ENCODE measurements around the gene AQP2. TPM values are rescaled to one million over a fixed set of nuclear protein-coding genes. Genes with fewer than 3 reads are reported as not detected.

Gene AQP2
- total and polyA plus RNA-seq, 2 experiments from 2014 or later, result 0.07 TPM; not detected in 1

DNA sequence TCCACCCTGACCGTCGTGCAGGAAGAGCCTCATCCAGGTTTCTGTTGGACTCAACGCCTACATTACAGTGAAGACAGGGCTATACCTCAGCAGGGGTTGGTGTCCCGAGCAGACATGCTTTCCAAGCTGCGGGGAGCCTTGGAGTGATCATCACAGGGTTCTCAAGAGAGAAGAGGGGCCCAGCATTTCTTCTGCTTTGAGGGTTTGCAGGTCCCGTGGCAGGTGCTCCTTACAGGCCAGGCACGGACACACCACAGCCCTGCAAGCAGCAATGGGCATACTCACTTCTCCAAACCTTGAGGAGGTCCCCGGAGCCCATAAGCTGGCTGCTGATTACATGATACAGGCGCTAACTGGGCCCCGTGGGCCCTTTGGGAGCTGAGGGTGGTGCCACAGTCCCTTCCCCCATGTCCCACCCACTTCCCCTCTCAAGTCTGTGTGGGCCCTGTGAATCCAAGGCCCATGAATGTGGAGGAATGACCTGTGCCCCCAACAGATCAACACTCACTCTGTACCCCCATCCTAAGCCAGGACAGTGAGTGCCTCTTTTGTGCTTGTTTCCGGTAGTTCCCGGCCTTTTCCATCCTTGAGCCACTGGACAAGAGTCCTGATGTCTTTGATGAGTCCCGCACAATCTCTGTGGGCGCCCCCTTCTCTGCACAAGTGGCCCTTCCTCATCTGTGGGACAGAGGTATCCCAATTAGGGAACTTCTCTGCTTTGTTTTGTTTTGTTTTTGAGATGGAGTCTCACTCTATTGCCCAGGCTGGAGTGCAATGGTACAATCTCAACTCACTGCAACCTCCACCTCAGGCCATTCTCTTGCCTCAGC is 1.1 kb downstream of the AQP2 start:
- H3K4me1 Mint-ChIP-seq, result peaks cover 15% of the 10 kb centered on the region
- no peaks in the 10 kb centered on the region for H4K20me1 ChIP-seq (replicated peaks; ENCODE audit: insufficient read depth)
- no peak overlapping the region for H3K27ac Mint-ChIP-seq
- H3K4me3 ChIP-seq, result no peak overlapping the region
- H3F3A ChIP-seq (replicated peaks; ENCODE audit: low read depth), result no peaks in the 10 kb centered on the region
- H3K9me3 Mint-ChIP-seq, result no peaks in the 10 kb centered on the region
- H3K4me1 ChIP-seq (ENCODE audit: insufficient read depth), result peaks cover 28% of the 10 kb centered on the region
- no peaks in the 10 kb centered on the region for H3K36me3 Mint-ChIP-seq (ENCODE audit: low read depth)
- H3K79me2 ChIP-seq (replicated peaks; ENCODE audit: insufficient read depth), result no peaks in the 10 kb centered on the region
- peaks cover 23% of the 10 kb centered on the region for H3K27me3 ChIP-seq (ENCODE audit: insufficient read depth)
- H3K4me3 Mint-ChIP-seq, result no peak overlapping the region; the same call in 2 of the 3 replicates
- H3K27ac ChIP-seq (ENCODE audit: low read depth), result no peak overlapping the region
- TF ChIP-seq EZH2 (IDR thresholded peaks at IDR 0.05; ENCODE audit: low read depth, unreplicated experiment) (no peak), STAT1 (IDR thresholded peaks at IDR 0.05; ENCODE audit: unreplicated experiment) (no peak)
- TF ChIP-seq, protein P1, sequence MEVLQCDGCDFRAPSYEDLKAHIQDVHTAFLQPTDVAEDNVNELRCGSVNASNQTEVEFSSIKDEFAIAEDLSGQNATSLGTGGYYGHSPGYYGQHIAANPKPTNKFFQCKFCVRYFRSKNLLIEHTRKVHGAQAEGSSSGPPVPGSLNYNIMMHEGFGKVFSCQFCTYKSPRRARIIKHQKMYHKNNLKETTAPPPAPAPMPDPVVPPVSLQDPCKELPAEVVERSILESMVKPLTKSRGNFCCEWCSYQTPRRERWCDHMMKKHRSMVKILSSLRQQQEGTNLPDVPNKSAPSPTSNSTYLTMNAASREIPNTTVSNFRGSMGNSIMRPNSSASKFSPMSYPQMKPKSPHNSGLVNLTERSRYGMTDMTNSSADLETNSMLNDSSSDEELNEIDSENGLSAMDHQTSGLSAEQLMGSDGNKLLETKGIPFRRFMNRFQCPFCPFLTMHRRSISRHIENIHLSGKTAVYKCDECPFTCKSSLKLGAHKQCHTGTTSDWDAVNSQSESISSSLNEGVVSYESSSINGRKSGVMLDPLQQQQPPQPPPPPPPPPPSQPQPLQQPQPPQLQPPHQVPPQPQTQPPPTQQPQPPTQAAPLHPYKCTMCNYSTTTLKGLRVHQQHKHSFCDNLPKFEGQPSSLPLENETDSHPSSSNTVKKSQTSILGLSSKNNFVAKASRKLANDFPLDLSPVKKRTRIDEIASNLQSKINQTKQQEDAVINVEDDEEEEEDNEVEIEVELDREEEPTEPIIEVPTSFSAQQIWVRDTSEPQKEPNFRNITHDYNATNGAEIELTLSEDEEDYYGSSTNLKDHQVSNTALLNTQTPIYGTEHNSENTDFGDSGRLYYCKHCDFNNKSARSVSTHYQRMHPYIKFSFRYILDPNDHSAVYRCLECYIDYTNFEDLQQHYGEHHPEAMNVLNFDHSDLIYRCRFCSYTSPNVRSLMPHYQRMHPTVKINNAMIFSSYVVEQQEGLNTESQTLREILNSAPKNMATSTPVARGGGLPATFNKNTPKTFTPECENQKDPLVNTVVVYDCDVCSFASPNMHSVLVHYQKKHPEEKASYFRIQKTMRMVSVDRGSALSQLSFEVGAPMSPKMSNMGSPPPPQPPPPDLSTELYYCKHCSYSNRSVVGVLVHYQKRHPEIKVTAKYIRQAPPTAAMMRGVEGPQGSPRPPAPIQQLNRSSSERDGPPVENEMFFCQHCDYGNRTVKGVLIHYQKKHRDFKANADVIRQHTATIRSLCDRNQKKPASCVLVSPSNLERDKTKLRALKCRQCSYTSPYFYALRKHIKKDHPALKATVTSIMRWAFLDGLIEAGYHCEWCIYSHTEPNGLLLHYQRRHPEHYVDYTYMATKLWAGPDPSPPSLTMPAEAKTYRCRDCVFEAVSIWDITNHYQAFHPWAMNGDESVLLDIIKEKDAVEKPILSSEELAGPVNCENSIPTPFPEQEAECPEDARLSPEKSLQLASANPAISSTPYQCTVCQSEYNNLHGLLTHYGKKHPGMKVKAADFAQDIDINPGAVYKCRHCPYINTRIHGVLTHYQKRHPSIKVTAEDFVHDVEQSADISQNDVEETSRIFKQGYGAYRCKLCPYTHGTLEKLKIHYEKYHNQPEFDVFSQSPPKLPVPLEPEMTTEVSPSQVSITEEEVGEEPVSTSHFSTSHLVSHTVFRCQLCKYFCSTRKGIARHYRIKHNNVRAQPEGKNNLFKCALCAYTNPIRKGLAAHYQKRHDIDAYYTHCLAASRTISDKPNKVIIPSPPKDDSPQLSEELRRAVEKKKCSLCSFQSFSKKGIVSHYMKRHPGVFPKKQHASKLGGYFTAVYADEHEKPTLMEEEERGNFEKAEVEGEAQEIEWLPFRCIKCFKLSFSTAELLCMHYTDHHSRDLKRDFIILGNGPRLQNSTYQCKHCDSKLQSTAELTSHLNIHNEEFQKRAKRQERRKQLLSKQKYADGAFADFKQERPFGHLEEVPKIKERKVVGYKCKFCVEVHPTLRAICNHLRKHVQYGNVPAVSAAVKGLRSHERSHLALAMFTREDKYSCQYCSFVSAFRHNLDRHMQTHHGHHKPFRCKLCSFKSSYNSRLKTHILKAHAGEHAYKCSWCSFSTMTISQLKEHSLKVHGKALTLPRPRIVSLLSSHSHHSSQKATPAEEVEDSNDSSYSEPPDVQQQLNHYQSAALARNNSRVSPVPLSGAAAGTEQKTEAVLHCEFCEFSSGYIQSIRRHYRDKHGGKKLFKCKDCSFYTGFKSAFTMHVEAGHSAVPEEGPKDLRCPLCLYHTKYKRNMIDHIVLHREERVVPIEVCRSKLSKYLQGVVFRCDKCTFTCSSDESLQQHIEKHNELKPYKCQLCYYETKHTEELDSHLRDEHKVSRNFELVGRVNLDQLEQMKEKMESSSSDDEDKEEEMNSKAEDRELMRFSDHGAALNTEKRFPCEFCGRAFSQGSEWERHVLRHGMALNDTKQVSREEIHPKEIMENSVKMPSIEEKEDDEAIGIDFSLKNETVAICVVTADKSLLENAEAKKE (CRISPR knock-in tag; IDR thresholded peaks at IDR 0.05), result no peak
- TF ChIP-seq, protein P2, sequence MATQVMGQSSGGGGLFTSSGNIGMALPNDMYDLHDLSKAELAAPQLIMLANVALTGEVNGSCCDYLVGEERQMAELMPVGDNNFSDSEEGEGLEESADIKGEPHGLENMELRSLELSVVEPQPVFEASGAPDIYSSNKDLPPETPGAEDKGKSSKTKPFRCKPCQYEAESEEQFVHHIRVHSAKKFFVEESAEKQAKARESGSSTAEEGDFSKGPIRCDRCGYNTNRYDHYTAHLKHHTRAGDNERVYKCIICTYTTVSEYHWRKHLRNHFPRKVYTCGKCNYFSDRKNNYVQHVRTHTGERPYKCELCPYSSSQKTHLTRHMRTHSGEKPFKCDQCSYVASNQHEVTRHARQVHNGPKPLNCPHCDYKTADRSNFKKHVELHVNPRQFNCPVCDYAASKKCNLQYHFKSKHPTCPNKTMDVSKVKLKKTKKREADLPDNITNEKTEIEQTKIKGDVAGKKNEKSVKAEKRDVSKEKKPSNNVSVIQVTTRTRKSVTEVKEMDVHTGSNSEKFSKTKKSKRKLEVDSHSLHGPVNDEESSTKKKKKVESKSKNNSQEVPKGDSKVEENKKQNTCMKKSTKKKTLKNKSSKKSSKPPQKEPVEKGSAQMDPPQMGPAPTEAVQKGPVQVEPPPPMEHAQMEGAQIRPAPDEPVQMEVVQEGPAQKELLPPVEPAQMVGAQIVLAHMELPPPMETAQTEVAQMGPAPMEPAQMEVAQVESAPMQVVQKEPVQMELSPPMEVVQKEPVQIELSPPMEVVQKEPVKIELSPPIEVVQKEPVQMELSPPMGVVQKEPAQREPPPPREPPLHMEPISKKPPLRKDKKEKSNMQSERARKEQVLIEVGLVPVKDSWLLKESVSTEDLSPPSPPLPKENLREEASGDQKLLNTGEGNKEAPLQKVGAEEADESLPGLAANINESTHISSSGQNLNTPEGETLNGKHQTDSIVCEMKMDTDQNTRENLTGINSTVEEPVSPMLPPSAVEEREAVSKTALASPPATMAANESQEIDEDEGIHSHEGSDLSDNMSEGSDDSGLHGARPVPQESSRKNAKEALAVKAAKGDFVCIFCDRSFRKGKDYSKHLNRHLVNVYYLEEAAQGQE (IDR thresholded peaks at IDR 0.05; ENCODE audit: unreplicated experiment), result no peak
- H3K4me2 ChIP-seq, result no peak overlapping the region
- no peaks in the 10 kb centered on the region for H3K9me2 ChIP-seq (ENCODE audit: insufficient read depth)
- H2AFZ ChIP-seq, result no peak overlapping the region
- peaks cover 12% of the 10 kb centered on the region for H3K27me3 Mint-ChIP-seq (ENCODE audit: insufficient read depth, low read depth, poor library complexity)
- DNase-seq (ENCODE audit: low spot score) (no peak), ATAC-seq (no peak)
- no peaks in the 10 kb centered on the region for H3K36me3 ChIP-seq (ENCODE audit: insufficient read depth)

All from GM23338 (cell line).